ENCODE results near the gene GRIN2D. TPM values are rescaled to one million over a fixed set of nuclear protein-coding genes. Genes with fewer than 3 reads are reported as not detected.

The GRIN2D gene
- polyA plus RNA-seq, 1 donor from 2014 or later, result 1.8 TPM

- Histone ChIP-seq H4K20me1 (ENCODE audit: insufficient read depth) (no peaks in the 10 kb centered on the region), H3K9me2 (ENCODE audit: insufficient read depth, low read length) (no peaks in the 10 kb centered on the region), H3K27me3 (ENCODE audit: insufficient read depth, low read depth, low read length) (no peaks in the 10 kb centered on the region), H3K9ac (ENCODE audit: low read length) (no peak overlapping the region), H2AFZ (ENCODE audit: low read depth, low read length) (no peak overlapping the region), H3K27ac (ENCODE audit: low read length) (no peak overlapping the region), H3K79me2 (replicated peaks; ENCODE audit: insufficient read depth, low read length) (no peaks in the 10 kb centered on the region), H3K4me3 (ENCODE audit: low read length) (no peak overlapping the region), H3K36me3 (ENCODE audit: insufficient read depth, low read length) (peaks cover 7% of the 10 kb centered on the region), H3F3A (ENCODE audit: insufficient read depth, low read length, poor library complexity, severe bottlenecking) (no peaks in the 10 kb centered on the region), H3K9me3 (ENCODE audit: low read length) (no peaks in the 10 kb centered on the region), H3K4me2 (ENCODE audit: low read length) (no peak overlapping the region)
- no peak for TF ChIP-seq EZH2 (IDR thresholded peaks at IDR 0.05; ENCODE audit: borderline replicate concordance, insufficient read depth, low read length, poor library complexity, severe bottlenecking)
- TF ChIP-seq POLR2AphosphoS5 (IDR thresholded peaks at IDR 0.05), result no peak
- no peak for TF ChIP-seq MXI1 (conservative IDR thresholded peaks at IDR 0.05; ENCODE audit: poor library complexity, severe bottlenecking)
- no peak for TF ChIP-seq RAD21 (conservative IDR thresholded peaks at IDR 0.05)
- no peak for TF ChIP-seq TAF1 (IDR thresholded peaks at IDR 0.05; ENCODE audit: low read depth)
- no peak for TF ChIP-seq SMC3 (conservative IDR thresholded peaks at IDR 0.05; ENCODE audit: poor library complexity)
- TF ChIP-seq, protein P1, sequence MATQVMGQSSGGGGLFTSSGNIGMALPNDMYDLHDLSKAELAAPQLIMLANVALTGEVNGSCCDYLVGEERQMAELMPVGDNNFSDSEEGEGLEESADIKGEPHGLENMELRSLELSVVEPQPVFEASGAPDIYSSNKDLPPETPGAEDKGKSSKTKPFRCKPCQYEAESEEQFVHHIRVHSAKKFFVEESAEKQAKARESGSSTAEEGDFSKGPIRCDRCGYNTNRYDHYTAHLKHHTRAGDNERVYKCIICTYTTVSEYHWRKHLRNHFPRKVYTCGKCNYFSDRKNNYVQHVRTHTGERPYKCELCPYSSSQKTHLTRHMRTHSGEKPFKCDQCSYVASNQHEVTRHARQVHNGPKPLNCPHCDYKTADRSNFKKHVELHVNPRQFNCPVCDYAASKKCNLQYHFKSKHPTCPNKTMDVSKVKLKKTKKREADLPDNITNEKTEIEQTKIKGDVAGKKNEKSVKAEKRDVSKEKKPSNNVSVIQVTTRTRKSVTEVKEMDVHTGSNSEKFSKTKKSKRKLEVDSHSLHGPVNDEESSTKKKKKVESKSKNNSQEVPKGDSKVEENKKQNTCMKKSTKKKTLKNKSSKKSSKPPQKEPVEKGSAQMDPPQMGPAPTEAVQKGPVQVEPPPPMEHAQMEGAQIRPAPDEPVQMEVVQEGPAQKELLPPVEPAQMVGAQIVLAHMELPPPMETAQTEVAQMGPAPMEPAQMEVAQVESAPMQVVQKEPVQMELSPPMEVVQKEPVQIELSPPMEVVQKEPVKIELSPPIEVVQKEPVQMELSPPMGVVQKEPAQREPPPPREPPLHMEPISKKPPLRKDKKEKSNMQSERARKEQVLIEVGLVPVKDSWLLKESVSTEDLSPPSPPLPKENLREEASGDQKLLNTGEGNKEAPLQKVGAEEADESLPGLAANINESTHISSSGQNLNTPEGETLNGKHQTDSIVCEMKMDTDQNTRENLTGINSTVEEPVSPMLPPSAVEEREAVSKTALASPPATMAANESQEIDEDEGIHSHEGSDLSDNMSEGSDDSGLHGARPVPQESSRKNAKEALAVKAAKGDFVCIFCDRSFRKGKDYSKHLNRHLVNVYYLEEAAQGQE (IDR thresholded peaks at IDR 0.05; ENCODE audit: borderline replicate concordance), result no peak
- no peak for TF ChIP-seq EP300 (conservative IDR thresholded peaks at IDR 0.05; ENCODE audit: poor library complexity, severe bottlenecking)
- TF ChIP-seq, protein P2, sequence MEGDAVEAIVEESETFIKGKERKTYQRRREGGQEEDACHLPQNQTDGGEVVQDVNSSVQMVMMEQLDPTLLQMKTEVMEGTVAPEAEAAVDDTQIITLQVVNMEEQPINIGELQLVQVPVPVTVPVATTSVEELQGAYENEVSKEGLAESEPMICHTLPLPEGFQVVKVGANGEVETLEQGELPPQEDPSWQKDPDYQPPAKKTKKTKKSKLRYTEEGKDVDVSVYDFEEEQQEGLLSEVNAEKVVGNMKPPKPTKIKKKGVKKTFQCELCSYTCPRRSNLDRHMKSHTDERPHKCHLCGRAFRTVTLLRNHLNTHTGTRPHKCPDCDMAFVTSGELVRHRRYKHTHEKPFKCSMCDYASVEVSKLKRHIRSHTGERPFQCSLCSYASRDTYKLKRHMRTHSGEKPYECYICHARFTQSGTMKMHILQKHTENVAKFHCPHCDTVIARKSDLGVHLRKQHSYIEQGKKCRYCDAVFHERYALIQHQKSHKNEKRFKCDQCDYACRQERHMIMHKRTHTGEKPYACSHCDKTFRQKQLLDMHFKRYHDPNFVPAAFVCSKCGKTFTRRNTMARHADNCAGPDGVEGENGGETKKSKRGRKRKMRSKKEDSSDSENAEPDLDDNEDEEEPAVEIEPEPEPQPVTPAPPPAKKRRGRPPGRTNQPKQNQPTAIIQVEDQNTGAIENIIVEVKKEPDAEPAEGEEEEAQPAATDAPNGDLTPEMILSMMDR (IDR thresholded peaks at IDR 0.05; ENCODE audit: poor library complexity, severe bottlenecking), result no peak
These were observed 21.9 kb downstream of the GRIN2D start for GRCh38 chr19:48415395-48415794.

DNA sequence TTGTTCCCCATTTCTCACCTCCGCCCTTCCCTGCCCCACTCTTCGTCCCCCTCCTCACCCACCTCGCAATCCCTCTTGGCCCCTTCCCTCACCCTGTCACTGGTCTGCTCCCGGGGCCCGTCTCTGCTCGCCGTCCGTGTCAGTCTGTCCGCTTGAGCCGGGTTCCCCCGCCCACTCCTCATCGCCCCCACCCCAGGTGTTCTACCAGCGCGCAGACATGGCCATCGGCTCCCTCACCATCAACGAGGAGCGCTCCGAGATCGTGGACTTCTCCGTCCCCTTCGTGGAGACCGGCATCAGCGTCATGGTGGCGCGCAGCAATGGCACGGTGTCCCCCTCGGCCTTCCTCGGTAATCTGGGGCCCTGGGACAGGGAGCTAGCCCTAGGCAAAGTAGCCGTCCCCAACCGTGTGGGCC, 22.3 kb downstream of the GRIN2D start:
- H4K20me1 ChIP-seq (ENCODE audit: insufficient read depth), result no peaks in the 10 kb centered on the region
- no peaks in the 10 kb centered on the region for H3K27me3 ChIP-seq (ENCODE audit: insufficient read depth, low read depth, low read length)
- H3K9ac ChIP-seq (ENCODE audit: low read length), result no peak overlapping the region
- no peak overlapping the region for H3K4me3 ChIP-seq (ENCODE audit: low read length)
- H3K79me2 ChIP-seq (replicated peaks; ENCODE audit: insufficient read depth, low read length), result no peaks in the 10 kb centered on the region
- H3K9me2 ChIP-seq (ENCODE audit: insufficient read depth, low read length), result no peaks in the 10 kb centered on the region
- no peak overlapping the region for H3K27ac ChIP-seq (ENCODE audit: low read length)
- TF ChIP-seq RAD21 (conservative IDR thresholded peaks at IDR 0.05) (no peak), EP300 (conservative IDR thresholded peaks at IDR 0.05; ENCODE audit: poor library complexity, severe bottlenecking) (no peak), EZH2 (IDR thresholded peaks at IDR 0.05; ENCODE audit: borderline replicate concordance, insufficient read depth, low read length, poor library complexity, severe bottlenecking) (no peak), TAF1 (IDR thresholded peaks at IDR 0.05; ENCODE audit: low read depth) (no peak), MXI1 (conservative IDR thresholded peaks at IDR 0.05; ENCODE audit: poor library complexity, severe bottlenecking) (no peak), SMC3 (conservative IDR thresholded peaks at IDR 0.05; ENCODE audit: poor library complexity) (no peak), POLR2AphosphoS5 (IDR thresholded peaks at IDR 0.05) (no peak)
- TF ChIP-seq, protein P2 (IDR thresholded peaks at IDR 0.05; ENCODE audit: poor library complexity, severe bottlenecking), result no peak
- TF ChIP-seq, protein P1 (IDR thresholded peaks at IDR 0.05; ENCODE audit: borderline replicate concordance), result no peak
- no peak overlapping the region for H2AFZ ChIP-seq (ENCODE audit: low read depth, low read length)
- H3K36me3 ChIP-seq (ENCODE audit: insufficient read depth, low read length), result peaks cover 7% of the 10 kb centered on the region
- no peaks in the 10 kb centered on the region for H3F3A ChIP-seq (ENCODE audit: insufficient read depth, low read length, poor library complexity, severe bottlenecking)
- no peak overlapping the region for H3K4me2 ChIP-seq (ENCODE audit: low read length)
- H3K9me3 ChIP-seq (ENCODE audit: low read length), result no peaks in the 10 kb centered on the region
